ENCODE data around the gene SSBP4.

Gene SSBP4

GRCh38 chr19:18427080-18427742 is 8.0 kb downstream of the SSBP4 start:
- no peaks in the 10 kb centered on the region for H3K9me3 Mint-ChIP-seq
- no peaks in the 10 kb centered on the region for H3K27me3 Mint-ChIP-seq
- H3K4me1 Mint-ChIP-seq: peaks cover 38% of the 10 kb centered on the region
- peak overlapping the region; percentile 85 for H3K27ac Mint-ChIP-seq (ENCODE audit: low read depth)
- DNase-seq (ENCODE audit: low spot score in 2 of 2): no peak
- peaks cover 23% of the 10 kb centered on the region for H3K36me3 Mint-ChIP-seq (ENCODE audit: insufficient read depth)
- peak overlapping the region; percentile 4 for H3K4me3 Mint-ChIP-seq
- ATAC-seq (replicated peaks; ENCODE audit: extremely low read depth, poor library complexity, severe bottlenecking): no peak

GRCh38 chr19:18427743-18428113 is 8.5 kb downstream of the SSBP4 start:
- Mint-ChIP-seq H3K27me3 (no peaks in the 10 kb centered on the region), H3K36me3 (ENCODE audit: insufficient read depth) (peaks cover 24% of the 10 kb centered on the region), H3K9me3 (no peaks in the 10 kb centered on the region), H3K27ac (ENCODE audit: low read depth) (peak overlapping the region; percentile 85), H3K4me3 (no peak overlapping the region), H3K4me1 (peaks cover 32% of the 10 kb centered on the region)
- ATAC-seq (replicated peaks; ENCODE audit: extremely low read depth, poor library complexity, severe bottlenecking): no peak
- no peak for DNase-seq (ENCODE audit: low spot score in 2 of 2)

GRCh38 chr19:18428173-18428786 is 9.1 kb downstream of the SSBP4 start:
- H3K27ac Mint-ChIP-seq (ENCODE audit: low read depth): peak overlapping the region; percentile 85
- no peak for DNase-seq (ENCODE audit: low spot score in 2 of 2)
- peaks cover 27% of the 10 kb centered on the region for H3K4me1 Mint-ChIP-seq
- H3K9me3 Mint-ChIP-seq: no peaks in the 10 kb centered on the region
- peaks cover 25% of the 10 kb centered on the region for H3K36me3 Mint-ChIP-seq (ENCODE audit: insufficient read depth)
- no peaks in the 10 kb centered on the region for H3K27me3 Mint-ChIP-seq
- H3K4me3 Mint-ChIP-seq: peak overlapping the region; percentile 59
- no peak for ATAC-seq (replicated peaks; ENCODE audit: extremely low read depth, poor library complexity, severe bottlenecking)

GRCh38 chr19:18428787-18429674 is 9.8 kb downstream of the SSBP4 start:
- peaks cover 22% of the 10 kb centered on the region for H3K36me3 Mint-ChIP-seq (ENCODE audit: insufficient read depth)
- H3K4me3 Mint-ChIP-seq: peak overlapping the region; percentile 59
- ATAC-seq (replicated peaks; ENCODE audit: extremely low read depth, poor library complexity, severe bottlenecking) (peak; percentile 86), DNase-seq (ENCODE audit: low spot score in 2 of 2) (peak; percentile 86 to 91)
- peaks cover 19% of the 10 kb centered on the region for H3K4me1 Mint-ChIP-seq
- H3K27ac Mint-ChIP-seq (ENCODE audit: low read depth): peak overlapping the region; percentile 85
- H3K27me3 Mint-ChIP-seq: no peaks in the 10 kb centered on the region
- H3K9me3 Mint-ChIP-seq: no peaks in the 10 kb centered on the region

DNA sequence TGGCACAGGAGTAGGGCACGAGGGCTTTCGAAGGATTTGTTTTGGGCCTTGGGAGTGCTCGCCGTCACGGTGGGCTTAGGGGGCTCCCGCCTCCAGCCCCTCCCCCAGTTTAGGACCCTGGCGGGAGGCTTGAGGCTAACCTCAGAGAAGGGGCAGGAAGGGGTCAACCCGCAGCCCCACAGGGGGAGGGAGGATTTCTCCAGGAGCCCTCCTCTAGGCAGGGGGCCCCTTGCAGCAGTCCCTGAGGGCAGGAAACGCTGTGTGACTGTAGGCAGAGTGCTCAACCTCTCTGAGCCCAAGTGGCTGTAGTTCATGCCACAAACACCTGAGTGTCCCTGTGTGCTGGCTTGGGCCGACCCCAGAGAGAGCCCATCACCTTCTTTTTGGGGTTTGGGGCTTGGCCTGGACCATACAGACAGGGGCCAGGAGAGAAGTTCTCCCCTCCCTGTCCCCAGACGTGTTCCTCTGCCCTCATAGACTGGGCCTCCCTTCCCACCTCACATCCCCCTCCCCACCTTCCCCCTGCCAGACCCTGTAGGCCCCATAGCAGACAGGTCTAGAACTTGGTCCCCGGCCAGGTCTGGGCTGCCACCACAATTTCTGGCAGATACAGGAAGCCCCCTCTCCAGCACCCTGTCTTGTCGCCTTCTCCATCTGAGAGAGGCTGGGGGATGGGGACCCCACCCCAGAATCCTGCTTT is 10.7 kb downstream of the SSBP4 start:
- no peaks in the 10 kb centered on the region for H3K9me3 Mint-ChIP-seq
- H3K27ac Mint-ChIP-seq (ENCODE audit: low read depth): peak overlapping the region; percentile 85
- peaks cover 26% of the 10 kb centered on the region for H3K36me3 Mint-ChIP-seq (ENCODE audit: insufficient read depth)
- peaks cover 11% of the 10 kb centered on the region for H3K4me1 Mint-ChIP-seq
- peak overlapping the region; percentile 59 for H3K4me3 Mint-ChIP-seq
- DNase-seq (ENCODE audit: low spot score in 2 of 2) (no peak), ATAC-seq (replicated peaks; ENCODE audit: extremely low read depth, poor library complexity, severe bottlenecking) (peak; percentile 9)
- no peaks in the 10 kb centered on the region for H3K27me3 Mint-ChIP-seq

GRCh38 chr19:18430417-18431144 is 11.4 kb downstream of the SSBP4 start:
- no peaks in the 10 kb centered on the region for H3K9me3 Mint-ChIP-seq
- H3K27ac Mint-ChIP-seq (ENCODE audit: low read depth): peak overlapping the region; percentile 85
- H3K4me3 Mint-ChIP-seq: peak overlapping the region; percentile 59
- peaks cover 7% of the 10 kb centered on the region for H3K4me1 Mint-ChIP-seq
- ATAC-seq (replicated peaks; ENCODE audit: extremely low read depth, poor library complexity, severe bottlenecking) (no peak), DNase-seq (ENCODE audit: low spot score in 2 of 2) (no peak)
- no peaks in the 10 kb centered on the region for H3K27me3 Mint-ChIP-seq
- H3K36me3 Mint-ChIP-seq (ENCODE audit: insufficient read depth): peaks cover 27% of the 10 kb centered on the region

- Mint-ChIP-seq H3K4me3 (peak overlapping the region; percentile 54), H3K4me1 (peaks cover 8% of the 10 kb centered on the region), H3K27me3 (no peaks in the 10 kb centered on the region), H3K27ac (ENCODE audit: low read depth) (no peak overlapping the region), H3K36me3 (ENCODE audit: insufficient read depth) (peaks cover 23% of the 10 kb centered on the region), H3K9me3 (no peaks in the 10 kb centered on the region)
- DNase-seq (ENCODE audit: low spot score in 2 of 2): no peak
- ATAC-seq (replicated peaks; ENCODE audit: extremely low read depth, poor library complexity, severe bottlenecking): no peak
Measured at GRCh38 chr19:18431351-18432197, 12.4 kb downstream of the SSBP4 start.

GRCh38 chr19:18432275-18433014 is 13.2 kb downstream of the SSBP4 start:
- no peaks in the 10 kb centered on the region for H3K9me3 Mint-ChIP-seq
- H3K27ac Mint-ChIP-seq (ENCODE audit: low read depth): no peak overlapping the region
- ATAC-seq (replicated peaks; ENCODE audit: extremely low read depth, poor library complexity, severe bottlenecking): no peak
- H3K27me3 Mint-ChIP-seq: no peaks in the 10 kb centered on the region
- no peak for DNase-seq (ENCODE audit: low spot score in 2 of 2)
- peaks cover 25% of the 10 kb centered on the region for H3K36me3 Mint-ChIP-seq (ENCODE audit: insufficient read depth)
- peaks cover 9% of the 10 kb centered on the region for H3K4me1 Mint-ChIP-seq
- peak overlapping the region; percentile 54 for H3K4me3 Mint-ChIP-seq

DNA sequence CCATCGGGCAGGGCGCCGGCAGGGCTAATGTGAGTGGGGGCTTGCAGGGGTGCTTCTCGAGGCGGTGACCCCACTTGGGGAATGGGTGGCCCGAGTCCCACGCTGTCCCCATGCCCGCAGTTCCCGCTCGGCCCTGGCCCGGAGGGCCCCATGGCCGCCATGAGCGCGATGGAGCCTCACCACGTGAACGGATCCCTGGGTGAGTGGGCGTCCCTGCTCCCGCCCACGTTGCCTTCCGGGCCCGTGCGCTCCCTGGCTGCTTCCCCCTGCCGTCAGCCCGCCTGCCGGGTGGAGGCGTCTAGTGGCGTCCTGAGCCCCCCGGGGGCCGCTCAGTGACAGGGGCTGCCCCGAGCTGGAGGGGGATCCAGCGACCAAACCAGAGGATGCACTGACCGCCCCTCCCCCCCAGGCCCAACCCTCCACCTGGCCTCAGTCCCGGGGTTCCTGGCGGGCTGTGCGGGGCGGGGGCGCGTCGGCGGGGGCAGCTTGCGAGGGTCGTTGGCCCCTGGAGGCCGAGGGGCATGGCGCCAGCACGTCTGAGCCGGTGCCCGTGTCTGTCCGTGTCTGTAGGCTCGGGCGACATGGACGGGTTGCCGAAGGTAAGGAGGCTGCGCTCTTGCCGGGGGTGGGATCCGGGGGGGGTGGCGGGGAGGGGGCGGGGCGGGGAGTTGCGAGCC is 14.0 kb downstream of the SSBP4 start:
- H3K27ac Mint-ChIP-seq (ENCODE audit: low read depth): no peak overlapping the region
- no peak for ATAC-seq (replicated peaks; ENCODE audit: extremely low read depth, poor library complexity, severe bottlenecking)

GRCh38 chr19:18433735-18434398 is 14.7 kb downstream of the SSBP4 start:
- no peak for ATAC-seq (replicated peaks; ENCODE audit: extremely low read depth, poor library complexity, severe bottlenecking)

More for the DNA sequence above, 14.0 kb downstream of the SSBP4 start:
- Mint-ChIP-seq H3K4me3 (peak overlapping the region; percentile 54), H3K27me3 (no peaks in the 10 kb centered on the region), H3K4me1 (peaks cover 9% of the 10 kb centered on the region), H3K36me3 (ENCODE audit: insufficient read depth) (peaks cover 25% of the 10 kb centered on the region), H3K9me3 (no peaks in the 10 kb centered on the region)
- no peak for DNase-seq (ENCODE audit: low spot score in 2 of 2)

More at GRCh38 chr19:18433735-18434398, 14.7 kb downstream of the SSBP4 start:
- Mint-ChIP-seq H3K4me3 (peak overlapping the region; percentile 63), H3K4me1 (peaks cover 9% of the 10 kb centered on the region), H3K27ac (ENCODE audit: low read depth) (peak overlapping the region; percentile 79), H3K36me3 (ENCODE audit: insufficient read depth) (peaks cover 25% of the 10 kb centered on the region), H3K9me3 (no peaks in the 10 kb centered on the region), H3K27me3 (no peaks in the 10 kb centered on the region)
- DNase-seq (ENCODE audit: low spot score in 2 of 2): no peak

Measured in central memory CD8-positive, alpha-beta T cell (primary cell).